Prostate gland (tissue), 2 donors: ENCODE results near the gene SULT1C4. TPM values are rescaled to one million over a fixed set of nuclear protein-coding genes. Genes with fewer than 3 reads are reported as not detected.

Experiments
- DNase-seq: peaks from one replicate; pipeline ENCODE4 v3.0.0-alpha.2; 2019; ENCODE audit warnings: low spot score
- H3K27ac ChIP-seq, 2 donors: fragments of 200-600 bp; sonication (generic); 2 replicates each; pipeline ENCODE4 v1.5.1; 2017 to 2019
- H3K27me3 ChIP-seq: fragments of 200-600 bp; sonication (generic); replicated peaks from 2 replicates; pipeline ENCODE4 v1.5.1; 2019; ENCODE audit not compliant: insufficient read depth
- H3K36me3 ChIP-seq, 2 donors: fragments of 200-600 bp; sonication (generic); 1 replicate in 1 of 2; 2 replicates in 1 of 2; pipeline versions ENCODE4 v1.5.1 to v1.8.1; 2017 to 2019
- H3K4me1 ChIP-seq: fragments of 200-600 bp; sonication (generic); replicated peaks from 2 replicates; pipeline ENCODE4 v1.5.1; 2019
- H3K4me3 ChIP-seq, 2 donors: fragments of 200-600 bp; sonication (generic); 2 replicates each; pipeline ENCODE4 v1.5.1; 2017 to 2019
- H3K9me3 ChIP-seq: fragments of 200-600 bp; sonication (generic); 2 replicates; pipeline ENCODE4 v1.5.1; 2017
- CTCF ChIP-seq, 4 experiments: fragments of 200-600 bp in 2 of 4; fragments of 450-650 bp in 2 of 4; sonication (generic) in 2 of 4; IDR thresholded peaks; 1 replicate in 3 of 4; 2 replicates in 1 of 4; pipeline ENCODE4 v1.5.1; 2016 to 2019; ENCODE audit warnings: antibody characterized with exemption in 4 of 4, mild to moderate bottlenecking in 2 of 4, moderate library complexity in 2 of 4
- POLR2A ChIP-seq: fragments of 450-650 bp; IDR thresholded peaks from one replicate; pipeline ENCODE4 v1.6.1; 2016; ENCODE audit warnings: antibody characterized with exemption, mild to moderate bottlenecking
- POLR2AphosphoS5 ChIP-seq: sonication (generic); formaldehyde crosslinking; IDR thresholded peaks from one replicate; pipeline ENCODE4 v1.6.1; 2017; ENCODE audit warnings: antibody characterized with exemption
- WGBS: methylation state at CpG from one replicate; pipeline ENCODE4 v1.1.5; 2018; 5-methylcytosine and 5-hydroxymethylcytosine counted together
- intact Hi-C: fragments of 100-400 bp; cut with DNase I; formaldehyde crosslinking; loops from one replicate; pipeline ENCODE4 v1.14.2; 2022
- total RNA-seq, 2 donors: library from RNA; depleted of rRNA; stranded (reverse); fragments of >200 nt; gene quantifications; one replicate each; pipeline ENCODE4 v1.1.0, GENCODE V29; 2016

SULT1C4 gene
- total RNA-seq, 2 donors from 2014 or later: 2.2 TPM; not detected in 1

DNA sequence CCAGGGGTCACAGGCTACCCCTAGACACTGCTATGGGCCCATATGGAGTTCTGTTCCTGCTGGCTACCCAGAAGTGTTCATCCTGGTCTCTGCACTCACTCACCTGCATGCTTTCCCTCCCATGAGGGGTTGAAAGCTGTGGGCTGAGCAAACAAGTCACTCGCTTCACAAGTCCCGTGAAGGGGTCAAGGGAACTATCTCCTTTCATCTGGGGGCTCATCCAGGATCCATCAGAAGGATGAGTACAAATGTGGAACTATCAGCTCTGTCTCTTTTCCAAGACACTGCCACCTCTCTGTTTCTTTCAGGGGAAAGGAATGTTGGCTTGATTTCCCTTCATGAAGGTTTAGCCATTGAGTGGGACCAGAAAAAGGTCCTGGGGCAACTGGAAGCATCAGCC is 21.7 kb downstream of the SULT1C4 start:
- no peak for TF ChIP-seq POLR2A
- TF ChIP-seq POLR2AphosphoS5: no peak
- no peak overlapping the region for H3K4me3 ChIP-seq
- no peaks in the 10 kb centered on the region for H3K27me3 ChIP-seq
- WGBS: 98% methylated on average over 2 of the region's 2 CpGs
- H3K9me3 ChIP-seq: no peaks in the 10 kb centered on the region
- H3K27ac ChIP-seq: no peak overlapping the region
- no peaks in the 10 kb centered on the region for H3K4me1 ChIP-seq
- no peaks in the 10 kb centered on the region for H3K36me3 ChIP-seq
- no peak for DNase-seq
- intact Hi-C loops: no loop called here

GRCh38 chr2:108401800-108402199 is 24.0 kb downstream of the SULT1C4 start:
- no peaks in the 10 kb centered on the region for H3K36me3 ChIP-seq
- H3K27me3 ChIP-seq: no peaks in the 10 kb centered on the region
- no peak for TF ChIP-seq CTCF (IDR thresholded peaks at IDR 0.05)
- no peak for TF ChIP-seq POLR2A
- TF ChIP-seq POLR2AphosphoS5: no peak
- intact Hi-C loops: no loop called here
- H3K4me1 ChIP-seq: no peaks in the 10 kb centered on the region
- DNase-seq: no peak
- H3K4me3 ChIP-seq: no peak overlapping the region
- no peaks in the 10 kb centered on the region for H3K9me3 ChIP-seq
- 80% methylated on average over 3 of the region's 3 CpGs for WGBS
- H3K27ac ChIP-seq: no peak overlapping the region

DNA sequence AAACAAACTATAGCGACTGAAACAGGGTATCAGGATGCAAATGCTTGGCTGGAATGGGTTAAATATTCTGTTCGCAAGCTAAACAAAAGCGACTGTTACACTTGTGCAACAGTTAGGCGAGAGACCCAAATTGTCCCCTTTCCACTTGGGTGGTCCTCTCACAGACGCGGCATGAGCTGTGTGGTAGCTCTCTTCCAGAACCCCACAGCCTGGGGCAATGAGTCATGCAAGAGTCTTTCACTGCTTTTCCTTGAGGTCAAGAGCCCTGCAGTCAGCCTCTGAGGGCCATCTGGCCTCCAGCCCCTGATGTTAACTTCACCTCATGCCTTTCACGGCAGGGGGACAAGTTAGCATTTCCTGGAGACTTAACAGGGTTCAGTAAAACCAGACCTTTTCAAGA is 25.7 kb downstream of the SULT1C4 start:
- DNase-seq: no peak
- Histone ChIP-seq H3K4me3 (no peak overlapping the region), H3K4me1 (no peaks in the 10 kb centered on the region), H3K36me3 (no peaks in the 10 kb centered on the region), H3K27ac (no peak overlapping the region), H3K9me3 (no peaks in the 10 kb centered on the region), H3K27me3 (no peaks in the 10 kb centered on the region)
- 52% methylated on average over 7 of the region's 7 CpGs for WGBS
- no peak for TF ChIP-seq POLR2A
- intact Hi-C loops: no loop called here

DNA sequence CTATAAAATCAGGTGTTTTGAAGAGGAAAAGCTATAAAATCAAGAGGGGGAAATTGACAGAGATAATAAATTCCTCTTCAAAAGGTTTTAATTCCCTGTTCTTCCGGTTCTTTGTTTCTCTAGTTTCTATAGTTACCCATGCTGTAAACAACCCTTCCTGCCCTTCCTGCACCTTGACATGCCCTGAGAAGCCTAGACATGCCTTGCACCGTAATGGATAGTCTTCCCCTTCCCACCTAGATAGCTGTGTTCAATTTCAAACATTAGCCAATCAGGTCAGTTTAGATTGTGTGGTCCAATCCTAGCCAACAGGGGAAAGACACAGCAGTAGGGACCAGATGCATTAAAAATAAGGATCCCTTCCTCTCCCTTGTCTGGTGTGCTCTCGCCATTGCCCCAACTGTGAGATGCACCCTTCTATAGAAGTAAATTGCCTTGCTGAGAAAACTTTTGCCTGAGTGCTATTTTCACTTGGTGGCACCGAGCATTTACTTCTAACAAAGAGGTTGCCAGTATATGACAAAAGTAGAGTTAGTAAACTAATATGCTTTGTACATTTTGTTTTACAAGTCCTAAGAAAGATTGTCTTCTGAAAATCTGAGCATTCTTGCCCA is 27.1 kb downstream of the SULT1C4 start:
- Histone ChIP-seq H3K36me3 (no peaks in the 10 kb centered on the region), H3K4me3 (no peak overlapping the region), H3K27me3 (no peaks in the 10 kb centered on the region), H3K27ac (no peak overlapping the region), H3K9me3 (no peaks in the 10 kb centered on the region), H3K4me1 (no peaks in the 10 kb centered on the region)
- intact Hi-C loops: no loop called here
- 63% methylated on average over 4 of the region's 4 CpGs for WGBS
- TF ChIP-seq CTCF (IDR thresholded peaks at IDR 0.05) (no peak), POLR2AphosphoS5 (no peak), POLR2A (no peak)
- DNase-seq: no peak

DNA sequence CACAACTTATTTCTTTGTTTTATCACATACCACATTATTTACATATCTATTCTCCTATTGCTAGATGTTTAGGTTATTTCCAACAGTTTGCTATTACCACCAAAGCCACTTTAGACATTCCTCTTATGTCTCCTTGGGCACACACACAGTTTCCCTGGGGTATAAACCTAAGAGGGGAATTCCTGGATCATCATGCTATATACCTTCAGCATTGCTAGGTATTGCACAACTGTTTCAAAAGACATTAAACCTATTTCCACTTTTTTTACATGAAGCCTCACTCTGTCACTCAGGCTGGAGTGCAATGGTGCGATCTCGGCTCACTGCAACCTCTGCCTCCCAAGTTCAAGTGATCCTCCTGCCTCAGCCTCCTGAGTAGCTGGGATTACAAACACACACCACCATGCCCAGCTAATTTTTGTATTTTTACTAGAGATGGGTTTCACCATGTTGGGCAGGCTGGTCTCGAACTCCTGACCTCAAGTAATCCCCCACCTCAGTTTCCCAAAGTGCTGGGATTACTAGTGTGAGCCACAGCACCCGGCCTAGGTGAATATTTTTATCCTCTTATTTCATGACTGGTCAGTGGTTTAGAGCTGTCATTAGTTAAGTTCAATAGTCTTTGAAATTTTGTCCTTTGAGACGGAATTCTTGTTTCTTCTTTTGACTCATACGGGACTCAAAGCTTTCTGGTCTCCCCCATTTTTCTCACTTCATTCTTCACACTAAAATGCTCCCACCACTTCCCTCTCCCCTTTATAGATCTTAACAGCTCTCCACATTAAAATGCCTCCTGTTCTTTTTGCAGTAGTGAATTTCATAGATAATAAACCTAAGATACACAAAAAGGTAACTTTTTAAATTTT is 30.3 kb downstream of the SULT1C4 start:
- intact Hi-C loops: no loop called here
- Histone ChIP-seq H3K4me3 (no peak overlapping the region), H3K27me3 (no peaks in the 10 kb centered on the region), H3K36me3 (no peaks in the 10 kb centered on the region), H3K27ac (no peak overlapping the region), H3K9me3 (no peaks in the 10 kb centered on the region), H3K4me1 (no peaks in the 10 kb centered on the region)
- DNase-seq: no peak
- no peak for TF ChIP-seq POLR2A
- TF ChIP-seq CTCF (IDR thresholded peaks at IDR 0.05): no peak
- no peak for TF ChIP-seq POLR2AphosphoS5
- WGBS: 92% methylated on average over 6 of the region's 6 CpGs
